GM18520 (cell line): ENCODE data around the gene MTARC2.
"Not testable (repeated sequence)": the region's sequence is repeated elsewhere in the genome, so short reads cannot be mapped to it uniquely, and the experiment has no call there.

Source experiments
- ATAC-seq: cut with Tn5 transposase; IDR thresholded peaks from one replicate; pipeline ENCODE4 v1.9.1; 2021; ENCODE audit not compliant: unreplicated experiment

The MTARC2 gene

DNA sequence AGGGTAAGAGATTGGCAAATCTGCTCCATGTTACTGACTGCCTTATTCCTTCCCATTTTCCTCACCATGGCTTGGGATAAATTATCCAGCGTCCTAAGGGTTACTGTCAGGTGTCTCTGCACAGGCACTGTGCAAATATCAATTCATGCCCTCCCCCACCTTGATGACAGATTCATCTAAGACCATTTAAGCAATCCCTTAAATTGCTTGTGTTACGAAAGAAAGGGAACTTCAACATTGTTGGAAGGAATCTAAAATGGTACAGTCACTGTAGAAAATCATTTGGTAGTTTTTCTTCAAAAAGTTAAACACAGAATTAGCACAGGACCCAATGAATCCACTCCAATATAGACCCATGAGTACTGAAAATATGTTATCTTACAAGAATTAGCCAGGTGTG is 17.6 kb upstream of the MTARC2 start:
- ATAC-seq: no peak

- ATAC-seq: no peak
Observed at GRCh38 chr1:220732137-220732536, 16.0 kb upstream of the MTARC2 start.

DNA sequence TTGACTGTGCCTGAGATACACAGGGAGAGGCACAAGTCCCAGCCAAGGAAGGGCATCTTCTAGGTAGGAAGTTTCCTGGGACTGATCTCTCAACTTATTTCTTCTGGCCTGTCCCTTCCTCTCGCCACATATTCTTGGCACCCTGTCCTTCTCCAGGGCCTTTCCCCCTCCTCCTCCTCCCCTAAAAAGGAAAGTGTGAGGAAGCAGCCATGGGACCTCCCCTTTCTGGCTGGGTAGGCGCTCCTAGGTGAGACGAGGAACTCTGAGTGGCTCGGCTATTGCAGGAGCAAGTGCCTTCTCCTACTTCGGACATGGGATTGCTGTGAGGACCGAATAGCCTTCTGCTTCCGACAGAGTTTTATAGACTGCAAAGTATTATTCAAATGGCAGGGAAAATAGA is 15.5 kb upstream of the MTARC2 start:
- ATAC-seq: no peak

DNA sequence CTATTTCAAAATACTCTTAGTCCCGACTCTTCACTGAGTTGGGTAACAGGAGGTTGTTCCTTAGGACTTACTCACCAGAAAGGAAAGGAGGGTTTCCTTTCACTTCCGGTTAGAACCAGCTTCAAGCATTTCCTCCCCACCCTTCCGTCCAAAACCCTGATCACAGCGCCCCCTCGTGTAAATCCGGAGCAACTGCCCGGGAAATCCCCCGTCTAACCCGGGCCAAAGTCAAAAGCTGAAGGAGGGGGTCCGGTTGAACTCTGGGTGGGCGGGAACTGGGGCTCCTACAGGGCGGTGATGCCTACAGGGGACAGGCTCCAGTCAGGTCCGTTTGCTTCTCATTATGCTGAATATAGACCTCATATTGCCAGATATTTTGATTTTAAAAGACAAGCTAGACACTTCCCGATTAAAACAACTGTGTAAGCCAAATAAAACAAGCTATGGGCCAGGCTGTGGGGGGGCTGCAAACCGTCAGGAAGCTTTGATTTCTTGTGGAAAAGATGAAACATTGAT is 15.0 kb upstream of the MTARC2 start:
- no peak for ATAC-seq

- no peak for ATAC-seq
Observed at GRCh38 chr1:220734571-220735326, 13.4 kb upstream of the MTARC2 start.

DNA sequence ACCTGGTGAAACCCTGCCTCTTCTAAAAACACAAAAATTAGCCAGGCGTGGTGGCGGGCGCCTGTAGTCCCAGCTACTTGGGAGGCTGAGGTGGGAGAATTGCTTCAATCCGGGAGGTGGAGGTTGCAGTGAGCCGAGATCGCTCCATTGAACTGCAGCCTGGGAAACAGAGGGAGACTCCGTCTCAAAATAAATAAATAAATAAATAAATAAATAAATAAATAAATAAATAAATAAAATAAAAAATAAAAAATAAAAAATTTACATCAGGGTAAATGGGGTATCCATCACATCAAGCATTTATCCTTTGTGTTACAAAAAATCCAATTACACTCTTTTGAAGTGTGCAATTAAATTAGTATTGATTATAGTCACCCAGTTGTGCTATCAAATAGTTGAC is 11.8 kb upstream of the MTARC2 start:
- not testable (repeated sequence) for ATAC-seq

GRCh38 chr1:220741349-220741748 is 6.8 kb upstream of the MTARC2 start:
- no peak for ATAC-seq

DNA sequence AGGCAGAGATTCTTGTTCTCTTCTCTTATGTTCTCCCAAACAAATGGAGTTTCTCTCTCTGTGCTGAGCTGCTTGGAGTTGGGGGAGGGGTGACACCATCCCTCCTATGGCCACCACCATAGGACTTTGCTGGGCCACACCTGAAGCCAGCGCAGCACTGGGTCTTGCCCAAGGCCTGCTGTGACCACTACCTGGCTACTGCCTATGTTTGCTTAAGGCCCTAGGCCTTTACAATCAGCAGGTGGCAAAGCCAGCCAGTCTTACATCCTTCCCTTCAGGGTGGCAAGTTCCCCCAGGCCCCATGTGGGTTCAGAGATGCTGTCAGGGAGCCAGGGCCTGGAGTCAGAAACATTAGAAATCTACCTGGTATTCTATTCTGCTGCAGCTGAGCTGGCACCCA is 6.3 kb upstream of the MTARC2 start:
- ATAC-seq: no peak

DNA sequence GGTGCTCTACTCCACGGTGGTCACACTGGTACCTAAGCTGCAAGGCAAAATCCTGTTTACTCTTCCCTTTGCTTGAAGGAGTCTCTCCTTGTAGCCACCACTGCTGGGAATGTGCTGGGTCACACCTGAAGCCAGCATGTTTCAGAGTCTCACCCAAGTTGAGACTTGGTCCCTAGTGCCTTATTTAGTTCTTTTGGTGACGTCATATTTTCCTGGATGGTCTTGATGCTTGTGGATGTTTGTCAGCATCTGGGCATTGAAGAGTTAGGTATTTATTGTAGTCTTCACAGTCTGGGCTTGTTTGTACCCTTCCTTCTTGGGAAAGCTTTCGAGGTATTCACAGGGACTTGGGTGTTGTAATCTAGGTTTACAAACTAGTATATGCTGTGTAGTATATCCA is 5.6 kb upstream of the MTARC2 start:
- no peak for ATAC-seq

DNA sequence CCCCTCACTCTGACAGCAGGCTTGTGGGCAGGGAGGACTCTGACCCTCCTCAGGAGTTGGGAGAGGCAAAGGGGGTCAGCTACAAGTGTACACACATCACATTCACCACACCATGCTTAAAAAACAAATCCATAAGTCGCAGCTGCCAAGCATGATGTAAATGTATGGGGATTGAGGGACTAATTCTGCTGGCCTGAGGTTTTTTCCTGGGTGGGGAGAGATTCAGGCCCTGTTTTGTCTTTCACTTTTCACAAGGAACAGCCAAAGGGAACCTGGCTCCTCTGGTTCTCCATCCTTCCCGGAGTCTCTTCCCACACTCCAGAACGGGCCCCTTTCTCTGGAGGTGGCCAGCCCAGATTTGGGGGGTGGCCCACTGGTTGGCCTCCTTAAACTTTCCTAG is 1.3 kb upstream of the MTARC2 start:
- ATAC-seq: no peak

- no peak for ATAC-seq
Observed at GRCh38 chr1:220747437-220748088, 559 bp upstream of the MTARC2 start.

- no peak for ATAC-seq
Observed at GRCh38 chr1:220748936-220749335, 814 bp downstream of the MTARC2 start.

GRCh38 chr1:220750131-220750515 is 2.0 kb downstream of the MTARC2 start:
- ATAC-seq: no peak

- ATAC-seq: no peak
Observed at GRCh38 chr1:220751111-220751510, 3.0 kb downstream of the MTARC2 start.

DNA sequence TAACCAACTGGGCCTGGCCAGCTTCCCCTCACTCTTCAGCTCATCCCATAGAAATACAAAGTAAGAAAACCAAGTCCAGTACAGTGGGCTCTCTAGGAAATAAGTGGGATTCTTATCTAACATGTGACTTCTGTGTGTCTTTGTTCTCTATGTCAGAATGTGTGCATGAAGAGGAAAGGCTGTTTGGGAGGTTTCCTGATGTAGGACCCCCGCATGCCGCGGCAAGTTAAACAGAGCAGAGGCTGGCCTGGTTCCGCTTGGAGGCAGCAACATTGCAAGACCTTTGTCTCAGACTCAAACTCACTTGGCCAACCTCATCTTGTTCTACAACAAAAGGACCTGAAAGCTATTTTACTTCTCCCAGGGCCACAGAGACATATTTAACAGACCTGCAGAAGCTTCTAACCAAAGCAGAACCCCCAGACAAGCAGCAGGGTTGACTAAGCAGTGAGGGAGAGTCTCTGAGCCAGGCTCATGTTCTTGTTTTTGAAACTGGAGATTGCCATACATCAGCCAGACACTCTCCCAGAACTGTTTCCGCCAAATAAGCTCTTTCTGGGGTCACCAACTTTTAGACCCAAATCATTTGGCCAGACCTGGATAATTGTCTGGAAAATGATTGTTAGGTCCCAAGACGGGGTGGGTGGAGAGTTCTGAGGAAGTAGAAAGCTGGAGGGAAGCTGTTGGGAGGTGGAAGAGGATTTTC is 6.2 kb downstream of the MTARC2 start:
- ATAC-seq: no peak

DNA sequence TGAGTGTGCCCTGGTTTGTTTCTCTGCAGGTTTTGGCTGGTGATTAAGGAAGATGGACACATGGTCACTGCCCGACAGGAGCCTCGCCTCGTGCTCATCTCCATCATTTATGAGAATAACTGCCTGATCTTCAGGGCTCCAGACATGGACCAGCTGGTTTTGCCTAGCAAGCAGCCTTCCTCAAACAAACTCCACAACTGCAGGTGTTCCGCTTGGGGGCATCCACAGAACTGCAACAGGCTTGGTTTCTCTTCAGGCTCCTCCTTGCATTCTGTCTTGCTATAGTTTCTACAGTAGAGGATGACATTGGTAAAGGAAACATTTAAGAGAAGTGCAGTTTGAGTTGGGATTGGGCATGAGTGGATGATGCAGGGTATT is 6.8 kb downstream of the MTARC2 start:
- no peak for ATAC-seq

GRCh38 chr1:220755309-220755708 is 7.2 kb downstream of the MTARC2 start:
- ATAC-seq: no peak

- ATAC-seq: no peak
Observed at GRCh38 chr1:220757441-220757840, 9.3 kb downstream of the MTARC2 start.

- no peak for ATAC-seq
Observed at GRCh38 chr1:220759147-220759546, 11.0 kb downstream of the MTARC2 start.

- ATAC-seq: no peak
Observed at GRCh38 chr1:220761688-220762427, 13.7 kb downstream of the MTARC2 start.

DNA sequence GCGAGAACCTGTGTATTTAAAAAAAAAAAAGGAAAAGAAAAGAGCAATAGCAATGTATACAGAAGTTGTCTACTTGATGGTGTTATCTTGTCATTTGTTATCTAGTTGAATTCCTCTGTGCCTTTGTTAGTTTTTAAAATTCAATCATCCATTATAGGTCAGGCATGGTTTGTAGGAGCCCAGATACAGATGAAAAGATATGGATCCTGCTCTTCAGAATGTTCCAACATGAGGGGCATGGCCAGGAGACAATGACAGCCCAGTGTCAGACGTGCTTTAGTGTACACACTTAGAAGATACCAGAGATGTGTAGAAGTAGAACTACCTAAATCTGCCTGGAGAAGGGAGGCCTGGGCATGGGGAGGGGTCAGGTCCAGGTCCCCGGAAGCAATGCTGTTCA is 16.6 kb downstream of the MTARC2 start:
- ATAC-seq: no peak
